Smooth muscle cell (in vitro differentiated cells): ENCODE results near the gene SLC35E3. TPM values are rescaled to one million over a fixed set of nuclear protein-coding genes. Genes with fewer than 3 reads are reported as not detected.

Source experiments
- DNase-seq: peaks from one replicate; lab custom pipeline; 2025; ENCODE audit not compliant: unreplicated experiment; lab: John Stamatoyannopoulos, UW
- H2AFZ ChIP-seq: fragments of 200-600 bp; sonication (generic); 2 replicates; pipeline ENCODE4 v1.6.0; 2016; ENCODE audit warnings: antibody characterized with exemption, low read depth, mild to moderate bottlenecking
- H3F3A ChIP-seq: fragments of 200-600 bp; sonication (generic); 2 replicates; pipeline ENCODE4 v1.6.0; 2017; ENCODE audit warnings: antibody characterized with exemption, low read depth
- H3K27ac ChIP-seq: fragments of 200-600 bp; sonication (generic); 2 replicates; pipeline ENCODE4 v1.5.1; 2016; ENCODE audit warnings: low read depth, mild to moderate bottlenecking
- H3K27me3 ChIP-seq: fragments of 200-600 bp; sonication (generic); 2 replicates; pipeline ENCODE4 v1.6.1; 2016; ENCODE audit warnings: low read depth, mild to moderate bottlenecking
- H3K36me3 ChIP-seq: fragments of 200-600 bp; sonication (generic); 2 replicates; pipeline ENCODE4 v1.5.1; 2016; ENCODE audit warnings: low read depth
- H3K4me1 ChIP-seq: fragments of 200-600 bp; sonication (generic); 2 replicates; pipeline ENCODE4 v1.5.1; 2016; ENCODE audit warnings: low read depth
- H3K4me2 ChIP-seq: fragments of 200-600 bp; sonication (generic); 2 replicates; pipeline ENCODE4 v1.6.0; 2016; ENCODE audit warnings: mild to moderate bottlenecking
- H3K4me3 ChIP-seq: fragments of 200-600 bp; sonication (generic); 2 replicates; pipeline ENCODE4 v1.5.1; 2016; ENCODE audit warnings: mild to moderate bottlenecking
- H3K79me2 ChIP-seq: fragments of 200-600 bp; sonication (generic); 2 replicates; pipeline ENCODE4 v1.6.0; 2016; ENCODE audit warnings: low read depth, mild to moderate bottlenecking
- H3K9ac ChIP-seq: fragments of 200-600 bp; sonication (generic); 2 replicates; pipeline ENCODE4 v1.6.0; 2016; ENCODE audit warnings: low read depth
- H3K9me3 ChIP-seq: fragments of 200-600 bp; sonication (generic); replicated peaks from 2 replicates; pipeline ENCODE4 v1.5.1; 2016; ENCODE audit warnings: low read depth
- H4K20me1 ChIP-seq: fragments of 200-600 bp; sonication (generic); 2 replicates; pipeline ENCODE4 v1.6.0; 2016; ENCODE audit warnings: low read depth
- WGBS: methylation state at CpG from one replicate; pipeline ENCODE4 v1.1.7; 2016; ENCODE audit warnings: low lambda C conversion rate; 5-methylcytosine and 5-hydroxymethylcytosine counted together
- polyA plus RNA-seq: library from polyadenylated mRNA; unstranded; fragments of >200 nt; fragmentation: Nextera tagmentation; extraction: Ambion mirVana; gene quantifications from 2 replicates; pipeline ENCODE4 v1.2.1, GENCODE V29; 2016
- total RNA-seq: library from RNA; depleted of rRNA; stranded (reverse); fragments of >200 nt; gene quantifications from 2 replicates; pipeline ENCODE4 v1.2.3, GENCODE V29; 2014
- TF ChIP-seq, protein P1 (sequence below): fragments of 200-600 bp; sonication (generic); IDR thresholded peaks from 2 replicates; pipeline ENCODE4 v1.5.1; 2017; ENCODE audit warnings: borderline replicate concordance, mild to moderate bottlenecking, antibody characterized with exemption; ENCODE audit not compliant: insufficient read depth, poor library complexity, severe bottlenecking

The SLC35E3 gene
- total and polyA plus RNA-seq, 2 experiments from 2014 or later: 8.9 to 18.8 TPM

- Histone ChIP-seq H4K20me1 (no peaks in the 10 kb centered on the region), H3K79me2 (peaks cover 11% of the 10 kb centered on the region), H3K9me3 (no peaks in the 10 kb centered on the region), H3F3A (no peaks in the 10 kb centered on the region), H3K27me3 (no peaks in the 10 kb centered on the region), H3K4me1 (peaks cover 14% of the 10 kb centered on the region), H3K36me3 (no peaks in the 10 kb centered on the region), H3K27ac (peak overlapping the region; percentile 1), H3K9ac (peak overlapping the region; percentile 45), H3K4me3 (peak overlapping the region; percentile 68), H2AFZ (peak overlapping the region; percentile 88), H3K4me2 (peak overlapping the region; percentile 89)
- DNase-seq: peak; percentile 40
- TF ChIP-seq, protein P1, sequence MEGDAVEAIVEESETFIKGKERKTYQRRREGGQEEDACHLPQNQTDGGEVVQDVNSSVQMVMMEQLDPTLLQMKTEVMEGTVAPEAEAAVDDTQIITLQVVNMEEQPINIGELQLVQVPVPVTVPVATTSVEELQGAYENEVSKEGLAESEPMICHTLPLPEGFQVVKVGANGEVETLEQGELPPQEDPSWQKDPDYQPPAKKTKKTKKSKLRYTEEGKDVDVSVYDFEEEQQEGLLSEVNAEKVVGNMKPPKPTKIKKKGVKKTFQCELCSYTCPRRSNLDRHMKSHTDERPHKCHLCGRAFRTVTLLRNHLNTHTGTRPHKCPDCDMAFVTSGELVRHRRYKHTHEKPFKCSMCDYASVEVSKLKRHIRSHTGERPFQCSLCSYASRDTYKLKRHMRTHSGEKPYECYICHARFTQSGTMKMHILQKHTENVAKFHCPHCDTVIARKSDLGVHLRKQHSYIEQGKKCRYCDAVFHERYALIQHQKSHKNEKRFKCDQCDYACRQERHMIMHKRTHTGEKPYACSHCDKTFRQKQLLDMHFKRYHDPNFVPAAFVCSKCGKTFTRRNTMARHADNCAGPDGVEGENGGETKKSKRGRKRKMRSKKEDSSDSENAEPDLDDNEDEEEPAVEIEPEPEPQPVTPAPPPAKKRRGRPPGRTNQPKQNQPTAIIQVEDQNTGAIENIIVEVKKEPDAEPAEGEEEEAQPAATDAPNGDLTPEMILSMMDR: no peak
- WGBS: 10% methylated on average over 15 of the region's 15 CpGs
Measured at GRCh38 chr12:68746572-68747180, 700 bp downstream of the SLC35E3 start.

GRCh38 chr12:68749443-68749842, 3.5 kb downstream of the SLC35E3 start:
- no peak overlapping the region for H3K4me2 ChIP-seq
- TF ChIP-seq, protein P1: no peak
- H3F3A ChIP-seq: no peaks in the 10 kb centered on the region
- WGBS: 96% methylated on average over 3 of the region's 3 CpGs
- H3K4me3 ChIP-seq: no peak overlapping the region
- H3K9me3 ChIP-seq: no peaks in the 10 kb centered on the region
- peaks cover 4% of the 10 kb centered on the region for H3K36me3 ChIP-seq
- H3K79me2 ChIP-seq: peaks cover 11% of the 10 kb centered on the region
- no peak overlapping the region for H3K9ac ChIP-seq
- peaks cover 14% of the 10 kb centered on the region for H3K4me1 ChIP-seq
- H3K27me3 ChIP-seq: no peaks in the 10 kb centered on the region
- H4K20me1 ChIP-seq: no peaks in the 10 kb centered on the region
- no peak overlapping the region for H3K27ac ChIP-seq
- H2AFZ ChIP-seq: no peak overlapping the region
- DNase-seq: no peak

DNA sequence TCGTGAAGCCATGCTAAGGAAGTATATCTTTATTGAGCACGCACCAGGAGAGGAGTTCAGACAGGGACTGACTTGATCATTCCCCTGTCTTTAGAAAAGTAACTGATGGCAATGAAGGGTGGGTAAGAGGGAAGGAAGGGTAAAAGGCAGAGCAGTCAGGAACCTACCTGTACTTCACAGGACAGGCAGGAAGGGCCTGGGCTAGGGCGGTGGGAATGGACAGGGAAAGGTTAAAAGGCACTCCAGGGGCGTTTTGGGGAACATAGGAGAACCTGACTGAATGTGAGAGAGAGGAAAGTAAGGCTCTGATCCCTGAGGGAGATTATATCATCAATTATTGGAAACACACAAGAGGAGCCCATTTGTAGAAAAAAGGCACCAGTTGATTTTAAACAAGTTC, 3.9 kb downstream of the SLC35E3 start:
- Histone ChIP-seq H3K36me3 (peaks cover 4% of the 10 kb centered on the region), H3K79me2 (peaks cover 11% of the 10 kb centered on the region), H3K4me1 (peaks cover 14% of the 10 kb centered on the region), H3K27ac (no peak overlapping the region), H3K4me3 (no peak overlapping the region), H3K27me3 (no peaks in the 10 kb centered on the region), H4K20me1 (no peaks in the 10 kb centered on the region), H3F3A (no peaks in the 10 kb centered on the region), H3K9me3 (no peaks in the 10 kb centered on the region), H3K9ac (no peak overlapping the region), H3K4me2 (no peak overlapping the region), H2AFZ (no peak overlapping the region)
- TF ChIP-seq, protein P1: no peak
- no peak for DNase-seq
- 93% methylated on average over 4 of the region's 4 CpGs for WGBS

GRCh38 chr12:68750506-68750905, 4.5 kb downstream of the SLC35E3 start:
- no peak overlapping the region for H2AFZ ChIP-seq
- H3K36me3 ChIP-seq: peaks cover 4% of the 10 kb centered on the region
- H3K4me2 ChIP-seq: no peak overlapping the region
- no peaks in the 10 kb centered on the region for H4K20me1 ChIP-seq
- H3K27ac ChIP-seq: no peak overlapping the region
- H3F3A ChIP-seq: no peaks in the 10 kb centered on the region
- no peak for DNase-seq
- 94% methylated on average over 4 of the region's 4 CpGs for WGBS
- H3K9me3 ChIP-seq: no peaks in the 10 kb centered on the region
- no peak overlapping the region for H3K9ac ChIP-seq
- peaks cover 14% of the 10 kb centered on the region for H3K4me1 ChIP-seq
- H3K4me3 ChIP-seq: no peak overlapping the region
- no peaks in the 10 kb centered on the region for H3K27me3 ChIP-seq
- TF ChIP-seq, protein P1: no peak
- H3K79me2 ChIP-seq: peaks cover 11% of the 10 kb centered on the region
